Bronchial epithelial cell (primary cell): Measurements from ENCODE around the gene UBE2O. TPM values are rescaled to one million over a fixed set of nuclear protein-coding genes. Genes with fewer than 3 reads are reported as not detected.

Experiments
- DNase-seq: peaks from one replicate; pipeline ENCODE4 v3.0.0-alpha.2; 2010; ENCODE audit warnings: low read depth
- FAIRE-seq: peaks from 2 replicates; lab custom pipeline; 2011; peaks lifted over from hg19 to GRCh38; lab: Jason Lieb, UNC
- H3K27me3 ChIP-seq: 2 replicates; pipeline ENCODE4 v1.5.1; 2011; ENCODE audit warnings: low read length; ENCODE audit not compliant: control insufficient read depth, insufficient read depth
- H3K36me3 ChIP-seq: 2 replicates; pipeline ENCODE4 v1.5.1; 2011; ENCODE audit warnings: low read length; ENCODE audit not compliant: control insufficient read depth, insufficient read depth
- H3K4me3 ChIP-seq: 2 replicates; pipeline ENCODE4 v1.5.1; 2011; ENCODE audit warnings: mild to moderate bottlenecking, low read depth, low read length, control low read depth
- total RNA-seq: library from RNA; depleted of rRNA; stranded (reverse); fragments of >200 nt; gene quantifications from 2 replicates; pipeline ENCODE4 v1.2.1, GENCODE V29; 2014
- TF ChIP-seq, protein P1 (sequence below): IDR thresholded peaks from 2 replicates; pipeline ENCODE4 v1.5.1; 2011; ENCODE audit warnings: mild to moderate bottlenecking, moderate library complexity, low read length, control low read depth, inconsistent platforms; ENCODE audit not compliant: insufficient read depth, severe bottlenecking

The UBE2O gene
- total RNA-seq, 1 donor from 2014 or later: 15.8 TPM

DNA sequence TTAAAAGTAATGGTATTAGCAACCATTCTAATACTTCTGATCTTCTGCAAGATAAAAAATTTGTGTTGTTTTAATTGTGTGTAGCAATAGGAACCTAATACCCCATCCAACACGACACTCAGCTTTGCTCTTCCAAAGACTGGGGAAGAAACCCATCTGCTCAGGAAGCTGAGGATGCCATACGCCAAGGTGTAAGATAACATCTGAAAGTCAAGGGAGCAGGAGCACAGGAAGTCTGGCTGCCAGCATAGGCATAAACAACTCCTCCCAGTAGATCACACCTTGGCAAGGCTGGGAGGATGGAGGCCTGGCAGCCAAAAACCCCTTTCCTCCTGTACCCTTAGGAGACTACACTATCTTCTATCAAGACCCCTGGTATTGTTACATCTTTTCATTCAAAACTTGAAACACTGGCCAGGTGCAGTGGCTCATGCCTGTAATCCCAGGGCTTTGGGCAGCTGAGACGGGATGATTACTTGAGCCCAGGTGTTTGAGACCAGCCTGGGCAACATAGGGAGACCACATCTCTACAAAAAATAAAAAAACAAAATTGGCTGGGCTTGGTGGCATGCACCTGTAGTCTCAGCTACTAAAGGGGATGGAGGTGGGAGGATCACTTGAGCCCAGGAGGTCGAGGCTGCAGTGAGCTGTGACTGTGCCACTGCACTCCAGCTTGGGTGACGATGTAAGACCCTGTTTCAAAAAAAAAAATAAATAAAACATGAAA lies 74.2 kb downstream of the UBE2O start:
- Histone ChIP-seq H3K4me3 (no peak overlapping the region), H3K27me3 (no peaks in the 10 kb centered on the region), H3K36me3 (no peaks in the 10 kb centered on the region)
- FAIRE-seq: no peak
- TF ChIP-seq, protein P1, sequence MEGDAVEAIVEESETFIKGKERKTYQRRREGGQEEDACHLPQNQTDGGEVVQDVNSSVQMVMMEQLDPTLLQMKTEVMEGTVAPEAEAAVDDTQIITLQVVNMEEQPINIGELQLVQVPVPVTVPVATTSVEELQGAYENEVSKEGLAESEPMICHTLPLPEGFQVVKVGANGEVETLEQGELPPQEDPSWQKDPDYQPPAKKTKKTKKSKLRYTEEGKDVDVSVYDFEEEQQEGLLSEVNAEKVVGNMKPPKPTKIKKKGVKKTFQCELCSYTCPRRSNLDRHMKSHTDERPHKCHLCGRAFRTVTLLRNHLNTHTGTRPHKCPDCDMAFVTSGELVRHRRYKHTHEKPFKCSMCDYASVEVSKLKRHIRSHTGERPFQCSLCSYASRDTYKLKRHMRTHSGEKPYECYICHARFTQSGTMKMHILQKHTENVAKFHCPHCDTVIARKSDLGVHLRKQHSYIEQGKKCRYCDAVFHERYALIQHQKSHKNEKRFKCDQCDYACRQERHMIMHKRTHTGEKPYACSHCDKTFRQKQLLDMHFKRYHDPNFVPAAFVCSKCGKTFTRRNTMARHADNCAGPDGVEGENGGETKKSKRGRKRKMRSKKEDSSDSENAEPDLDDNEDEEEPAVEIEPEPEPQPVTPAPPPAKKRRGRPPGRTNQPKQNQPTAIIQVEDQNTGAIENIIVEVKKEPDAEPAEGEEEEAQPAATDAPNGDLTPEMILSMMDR: no peak
- DNase-seq: no peak

DNA sequence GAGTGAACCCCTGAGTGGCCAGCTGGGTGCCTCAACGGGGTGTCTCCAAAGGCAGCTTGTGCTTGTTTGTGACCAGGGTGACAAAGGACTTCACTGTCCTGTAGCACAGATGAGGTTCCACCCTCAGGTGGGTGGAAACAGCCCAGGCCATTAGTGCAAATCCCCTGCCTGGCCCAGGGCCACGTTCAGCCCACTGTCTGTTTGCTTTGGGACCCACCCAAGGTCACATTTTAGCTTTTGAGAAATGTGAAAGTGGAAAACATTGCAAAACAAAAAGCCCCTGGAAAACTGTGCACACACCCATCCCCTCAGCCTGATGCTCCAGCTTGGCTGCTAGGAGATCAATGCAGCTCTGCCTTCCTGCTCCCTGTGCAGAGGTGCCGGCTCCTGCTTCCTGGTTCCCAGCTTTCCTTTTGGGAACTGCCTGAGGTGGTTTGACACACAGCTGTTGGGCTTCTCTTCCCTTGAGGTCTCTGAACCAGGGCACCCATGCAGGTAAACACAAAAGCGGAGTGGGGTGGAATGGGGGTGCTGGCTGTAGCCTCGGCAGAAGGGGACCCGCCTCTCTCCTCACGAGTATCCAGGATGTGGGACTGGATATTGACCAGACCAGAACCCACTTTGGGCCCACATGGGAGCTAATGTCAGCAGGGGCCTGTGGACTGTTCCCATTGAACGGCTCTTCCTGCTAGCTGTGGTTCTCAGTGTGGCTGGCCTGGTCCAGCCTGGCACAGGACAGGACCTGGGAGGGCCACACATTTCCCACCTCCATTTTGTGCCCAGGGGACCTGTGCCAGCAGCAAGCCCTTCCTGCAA lies 76.4 kb downstream of the UBE2O start:
- Histone ChIP-seq H3K4me3 (no peak overlapping the region), H3K36me3 (no peaks in the 10 kb centered on the region), H3K27me3 (no peaks in the 10 kb centered on the region)
- DNase-seq (no peak), FAIRE-seq (no peak)
- TF ChIP-seq, protein P1: no peak

DNA sequence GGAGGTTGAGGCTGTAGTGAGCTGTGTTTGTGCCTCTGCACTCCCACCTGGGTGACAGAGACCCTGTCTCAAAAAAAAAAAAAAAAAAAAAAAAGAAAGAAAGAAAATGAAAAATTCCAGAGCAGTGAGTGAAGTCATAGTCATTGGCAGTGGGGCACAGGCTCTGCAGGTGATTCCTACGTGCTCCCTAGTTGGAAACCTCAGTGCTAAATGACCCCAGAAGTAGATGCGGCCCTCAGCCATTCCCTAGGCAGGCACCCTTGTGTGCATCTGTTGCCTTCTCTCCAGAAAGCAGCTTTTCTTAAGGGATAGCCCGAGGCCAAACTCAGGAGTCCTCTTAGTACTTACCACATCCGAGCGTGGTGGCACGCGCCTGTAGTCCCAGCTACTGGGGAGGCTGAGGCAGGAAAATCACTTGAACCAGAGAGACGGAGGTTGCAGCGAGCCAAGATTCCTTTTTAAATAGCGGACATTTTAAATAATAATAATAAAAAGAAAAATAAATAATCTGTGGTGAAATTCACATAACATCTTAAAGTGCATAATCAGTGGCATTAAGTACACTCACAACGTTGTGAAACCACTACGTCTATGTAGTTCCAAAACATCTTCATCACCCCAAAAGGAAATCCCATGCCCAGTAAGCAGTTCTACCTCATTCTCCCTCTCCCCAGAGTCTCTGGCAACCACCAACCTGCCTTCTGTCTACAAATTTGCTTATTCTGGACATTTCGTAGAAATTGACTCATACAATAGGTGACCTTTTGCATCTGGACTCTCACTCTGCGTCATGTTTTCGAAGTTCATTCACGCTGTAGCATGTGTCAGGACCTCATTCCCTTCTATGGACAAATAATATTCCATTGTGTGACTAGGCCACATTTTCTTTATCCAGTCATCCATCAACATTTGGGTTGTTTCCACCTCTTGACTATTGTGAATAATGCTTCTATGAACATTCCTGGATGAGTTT lies 81.0 kb downstream of the UBE2O start:
- Histone ChIP-seq H3K4me3 (no peak overlapping the region), H3K36me3 (no peaks in the 10 kb centered on the region), H3K27me3 (no peaks in the 10 kb centered on the region)
- peak; percentile 83 for FAIRE-seq
- TF ChIP-seq, protein P1: no peak
- DNase-seq: peak; percentile 99

DNA sequence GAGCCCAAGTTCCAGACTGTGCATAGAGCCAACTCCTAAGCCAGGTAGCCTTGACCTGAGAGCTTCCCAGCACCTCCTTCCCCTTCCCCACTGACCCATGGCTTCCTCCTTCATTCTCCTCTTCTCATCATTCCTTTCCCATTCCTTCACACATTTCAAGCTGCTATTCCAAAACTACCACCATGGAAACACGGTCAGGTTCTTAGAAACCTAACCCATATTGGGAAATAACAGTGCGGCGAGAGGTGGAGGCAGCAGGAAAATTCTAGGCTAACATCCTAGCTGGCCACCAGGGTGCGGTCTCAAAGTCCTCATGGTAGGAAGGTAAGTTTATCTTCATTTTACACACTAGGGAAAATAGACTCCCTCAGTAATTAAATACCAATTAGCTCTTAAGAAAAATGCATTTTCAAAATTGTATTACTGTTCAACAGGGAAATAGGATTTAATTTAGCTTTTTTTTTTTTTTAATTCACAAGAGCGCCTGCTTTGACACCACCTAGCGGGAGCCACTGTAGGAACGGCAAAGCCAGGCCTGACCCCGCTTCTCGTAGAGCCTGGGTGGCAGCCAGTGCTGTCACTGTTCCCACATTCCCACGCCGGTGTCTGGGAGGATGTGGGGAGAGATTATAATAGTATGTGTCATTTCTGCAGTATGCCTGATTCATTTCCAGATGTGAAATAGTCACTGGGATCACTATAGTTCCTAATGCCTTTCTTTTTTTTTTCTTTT lies 82.5 kb downstream of the UBE2O start:
- DNase-seq: peak; percentile 93

More for the DNA sequence above, 82.5 kb downstream of the UBE2O start:
- FAIRE-seq: no peak
- TF ChIP-seq, protein P1: peak; percentile 42
- Histone ChIP-seq H3K36me3 (no peaks in the 10 kb centered on the region), H3K4me3 (no peak overlapping the region), H3K27me3 (no peaks in the 10 kb centered on the region)
